ENCODE results near the gene PTPRJ. TPM values are rescaled to one million over a fixed set of nuclear protein-coding genes. Genes with fewer than 3 reads are reported as not detected.
A peak's percentile ranks its signal among the peaks of the same experiment; 100 is the strongest.

Gene PTPRJ
- total and polyA plus RNA-seq, 4 donors: 2.0 to 20.1 (median 8.5) TPM

DNA sequence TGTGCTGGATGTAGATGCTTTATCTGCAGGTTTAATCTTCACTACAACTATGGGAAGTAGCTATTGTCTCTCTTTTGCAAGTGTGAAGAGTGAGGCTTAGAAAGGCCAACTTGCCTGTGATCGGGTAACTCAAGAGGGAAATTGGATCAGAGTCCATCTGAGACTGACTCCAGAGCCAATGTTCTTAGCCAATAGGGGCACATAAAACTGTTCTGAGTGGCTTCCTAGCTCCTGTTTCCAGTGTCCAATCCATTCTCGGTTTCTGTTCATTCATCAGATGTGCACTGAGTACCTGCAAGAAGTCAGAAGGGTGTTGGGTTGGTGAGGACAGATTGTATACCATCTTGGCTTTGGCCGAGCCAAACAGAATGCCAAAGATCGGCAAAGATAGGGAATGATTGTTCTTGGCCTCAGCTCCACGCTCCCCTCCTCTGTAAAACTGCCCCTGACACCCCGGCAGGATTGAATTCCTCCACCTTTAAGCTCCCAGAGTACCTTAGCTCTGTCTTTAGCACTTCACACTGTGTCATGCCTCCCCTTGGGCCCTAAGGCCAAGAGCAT is 100.0 kb downstream of the PTPRJ start:
- H3K27ac ChIP-seq (ENCODE audit: low read depth in 1 of 2, low read length in 2 of 2): peak overlapping the region in 1 of 2 donors; percentile 23
- H3K4me1 ChIP-seq (ENCODE audit: control insufficient read depth in 1 of 2, insufficient read depth in 2 of 2, low read length in 2 of 2): peaks cover 0 to 3% of the 10 kb centered on the region in 2 donors
- H3K36me3 ChIP-seq (ENCODE audit: control insufficient read depth in 1 of 2, insufficient read depth in 2 of 2, low read length in 1 of 2): no peaks in the 10 kb centered on the region
- DNase-seq: no peak
- ATAC-seq (ENCODE audit: low FRiP score): no peak
- intact Hi-C loops (cut with DNase I): loop anchor here in 1 of 2 donors (1.0 kb wide), 1 partner anchor 16 kb away; no protein-coding TSS in a partner anchor
- no peaks in the 10 kb centered on the region for H3K27me3 ChIP-seq (ENCODE audit: control insufficient read depth in 1 of 2, insufficient read depth in 2 of 2, low read length in 1 of 2)
- H3K9me3 ChIP-seq (ENCODE audit: control insufficient read depth, low read length): no peaks in the 10 kb centered on the region
- 46 to 47% methylated on average over 6 of the region's 6 CpGs for WGBS, 2 donors
- no peak overlapping the region for H3K4me3 ChIP-seq (ENCODE audit: low read length in 2 of 2)

DNA sequence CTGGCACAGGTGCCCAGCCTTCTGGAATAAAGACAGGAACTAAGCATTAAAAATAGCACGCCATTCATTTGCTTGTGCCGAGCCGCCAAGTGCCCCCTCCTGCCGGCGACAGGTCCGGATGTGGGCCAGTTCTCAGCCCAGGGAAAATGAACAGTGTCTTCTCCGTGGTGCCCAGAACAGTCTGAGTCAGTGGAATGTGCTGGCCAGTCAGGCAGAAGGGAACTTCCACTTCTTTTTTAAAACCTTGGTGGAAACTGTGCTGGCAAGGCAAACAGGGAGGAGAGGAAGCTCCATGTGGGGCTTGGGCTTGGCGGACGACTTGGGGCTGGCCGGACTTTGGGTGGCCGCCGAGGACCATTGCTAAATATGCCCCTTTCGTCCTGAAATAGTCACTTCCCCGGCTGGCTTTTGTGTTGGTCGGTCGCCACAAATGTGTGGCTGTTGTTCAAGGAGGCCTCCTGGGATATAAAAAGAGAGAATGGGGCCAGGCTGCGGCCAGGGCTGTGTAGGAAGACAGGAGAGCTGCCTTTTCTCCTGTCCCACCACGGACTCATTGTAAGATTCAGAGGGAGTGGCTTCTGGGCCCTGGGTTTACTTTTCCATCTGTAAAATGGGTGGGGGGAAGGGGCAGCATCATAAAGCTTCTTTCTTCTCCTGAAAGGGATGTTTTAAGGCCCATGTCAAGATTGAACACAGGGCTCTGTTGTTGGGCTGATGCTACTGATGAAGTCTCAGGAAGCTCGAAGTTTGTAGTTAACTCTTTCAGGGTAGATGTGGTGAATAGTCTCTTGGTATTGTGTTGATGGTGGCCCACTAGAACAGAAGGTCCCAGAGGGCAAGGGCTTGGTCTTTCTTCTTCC is 101.0 kb downstream of the PTPRJ start:
- no peaks in the 10 kb centered on the region for H3K36me3 ChIP-seq (ENCODE audit: control insufficient read depth in 1 of 2, insufficient read depth in 2 of 2, low read length in 1 of 2)
- H3K4me1 ChIP-seq (ENCODE audit: control insufficient read depth in 1 of 2, insufficient read depth in 2 of 2, low read length in 2 of 2): peaks cover 0 to 3% of the 10 kb centered on the region in 2 donors
- peak overlapping the region in 1 of 2 donors; percentile 66 for H3K27ac ChIP-seq (ENCODE audit: low read depth in 1 of 2, low read length in 2 of 2)
- no peak overlapping the region for H3K4me3 ChIP-seq (ENCODE audit: low read length in 2 of 2)
- no peaks in the 10 kb centered on the region for H3K9me3 ChIP-seq (ENCODE audit: control insufficient read depth, low read length)
- WGBS, 2 donors: 1 to 2% methylated on average over 19 of the region's 19 CpGs
- intact Hi-C loops (cut with DNase I): no loop called here
- ATAC-seq (ENCODE audit: low FRiP score) (peak; percentile 93), DNase-seq (peak; percentile 92 to 93)
- H3K27me3 ChIP-seq (ENCODE audit: control insufficient read depth in 1 of 2, insufficient read depth in 2 of 2, low read length in 1 of 2): no peaks in the 10 kb centered on the region

DNA sequence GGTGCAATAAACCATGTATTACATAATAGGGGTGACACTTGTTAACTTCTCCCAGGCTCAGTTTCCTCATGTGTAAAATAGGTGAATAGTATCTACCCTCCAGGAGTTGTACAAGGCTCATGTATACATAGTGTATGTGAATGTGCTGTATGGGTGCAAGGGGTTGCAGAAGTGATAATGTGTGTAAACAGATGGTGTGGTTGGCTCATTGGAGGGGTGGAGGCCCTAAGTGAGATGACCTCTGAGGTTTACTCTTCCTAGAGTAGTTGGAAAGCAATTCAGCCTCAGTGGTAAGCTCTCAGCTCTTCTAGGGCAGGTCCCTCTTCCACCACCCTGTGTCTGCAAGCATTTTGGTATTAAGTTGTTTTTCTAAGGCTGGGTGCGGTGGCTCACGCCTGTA is 102.4 kb downstream of the PTPRJ start:
- Histone ChIP-seq H3K27ac (ENCODE audit: low read depth in 1 of 2, low read length in 2 of 2) (no peak overlapping the region), H3K36me3 (ENCODE audit: control insufficient read depth in 1 of 2, insufficient read depth in 2 of 2, low read length in 1 of 2) (no peaks in the 10 kb centered on the region), H3K9me3 (ENCODE audit: control insufficient read depth, low read length) (no peaks in the 10 kb centered on the region), H3K27me3 (ENCODE audit: control insufficient read depth in 1 of 2, insufficient read depth in 2 of 2, low read length in 1 of 2) (no peaks in the 10 kb centered on the region), H3K4me3 (ENCODE audit: low read length in 2 of 2) (no peak overlapping the region), H3K4me1 (ENCODE audit: control insufficient read depth in 1 of 2, insufficient read depth in 2 of 2, low read length in 2 of 2) (peaks cover 0 to 3% of the 10 kb centered on the region in 2 donors)
- WGBS, 2 donors: 97 to 100% methylated on average over 2 of the region's 2 CpGs
- intact Hi-C loops (cut with DNase I): no loop called here
- DNase-seq (no peak), ATAC-seq (ENCODE audit: low FRiP score) (no peak)

DNA sequence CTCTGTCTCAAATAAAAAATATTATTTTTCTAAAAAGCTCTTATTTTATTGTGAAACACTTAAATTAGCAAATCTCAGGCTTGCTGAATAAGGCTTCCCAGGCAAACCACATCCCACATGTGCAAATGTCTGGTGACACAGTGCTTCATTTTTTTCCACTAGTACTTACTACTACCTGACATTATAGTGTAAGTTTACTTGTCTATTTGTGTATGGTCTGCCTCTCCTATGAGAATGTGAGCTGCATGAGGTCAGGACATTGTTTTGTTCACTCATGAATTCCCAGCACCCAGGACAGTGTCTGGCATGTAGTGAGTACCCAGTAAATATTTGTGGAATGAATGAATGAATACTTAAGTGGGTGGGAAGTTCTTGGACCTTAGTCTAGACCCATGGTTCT is 103.1 kb downstream of the PTPRJ start:
- ATAC-seq (ENCODE audit: low FRiP score) (no peak), DNase-seq (no peak)
- intact Hi-C loops (cut with DNase I): no loop called here
- Histone ChIP-seq H3K36me3 (ENCODE audit: control insufficient read depth in 1 of 2, insufficient read depth in 2 of 2, low read length in 1 of 2) (no peaks in the 10 kb centered on the region), H3K9me3 (ENCODE audit: control insufficient read depth, low read length) (no peaks in the 10 kb centered on the region), H3K27ac (ENCODE audit: low read depth in 1 of 2, low read length in 2 of 2) (no peak overlapping the region), H3K27me3 (ENCODE audit: control insufficient read depth in 1 of 2, insufficient read depth in 2 of 2, low read length in 1 of 2) (no peaks in the 10 kb centered on the region), H3K4me1 (ENCODE audit: control insufficient read depth in 1 of 2, insufficient read depth in 2 of 2, low read length in 2 of 2) (peaks cover under 1 to 3% of the 10 kb centered on the region in 2 donors), H3K4me3 (ENCODE audit: low read length in 2 of 2) (no peak overlapping the region)

DNA sequence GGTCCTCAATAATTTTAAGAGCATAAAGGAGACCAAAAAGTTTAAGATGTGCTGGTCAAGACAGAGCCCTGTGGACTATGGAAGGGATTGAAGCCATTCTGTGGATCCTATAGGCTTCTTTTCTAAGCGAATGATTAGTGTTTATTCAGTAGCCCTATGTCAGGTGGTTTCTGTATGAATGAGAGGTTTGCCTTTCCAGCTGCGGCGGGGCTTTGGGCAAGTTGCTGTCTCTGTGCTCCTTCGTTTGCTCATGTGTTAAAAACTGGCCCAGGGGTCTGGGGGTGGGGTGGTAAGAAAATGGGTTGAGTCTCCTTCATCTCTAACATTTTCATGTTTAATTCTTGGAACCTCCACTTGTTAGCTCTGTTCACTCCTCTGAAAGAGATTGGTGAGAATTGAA is 105.3 kb downstream of the PTPRJ start:
- 94 to 98% methylated on average over 4 of the region's 4 CpGs for WGBS, 2 donors
- no peaks in the 10 kb centered on the region for H3K9me3 ChIP-seq (ENCODE audit: control insufficient read depth, low read length)
- DNase-seq: peak in 1 of 2 donors; percentile 24

DNA sequence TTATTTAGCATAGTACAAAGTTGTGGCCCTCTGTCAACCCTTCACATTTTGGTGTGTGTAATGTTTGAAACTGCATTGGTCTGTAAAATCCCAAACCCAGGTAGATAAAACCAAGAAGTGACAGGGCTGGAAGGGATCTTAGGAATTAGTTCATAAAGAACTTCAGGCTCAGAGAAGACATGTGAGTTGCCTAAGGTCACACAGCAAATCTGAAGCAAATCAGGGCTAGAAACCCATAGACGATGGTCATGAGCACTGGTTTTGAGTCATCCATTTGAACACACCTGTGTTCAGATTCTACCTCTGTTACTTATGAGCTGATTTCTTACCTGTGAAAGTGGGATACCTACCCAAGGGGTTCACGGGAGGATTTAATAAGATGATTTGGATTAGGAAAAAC is 107.1 kb downstream of the PTPRJ start:
- Histone ChIP-seq H3K4me3 (ENCODE audit: low read length in 2 of 2) (no peak overlapping the region), H3K4me1 (ENCODE audit: control insufficient read depth in 1 of 2, insufficient read depth in 2 of 2, low read length in 2 of 2) (peaks cover 0 to 4% of the 10 kb centered on the region in 2 donors), H3K9me3 (ENCODE audit: control insufficient read depth, low read length) (no peaks in the 10 kb centered on the region), H3K36me3 (ENCODE audit: control insufficient read depth in 1 of 2, insufficient read depth in 2 of 2, low read length in 1 of 2) (no peaks in the 10 kb centered on the region), H3K27ac (ENCODE audit: low read depth in 1 of 2, low read length in 2 of 2) (no peak overlapping the region), H3K27me3 (ENCODE audit: control insufficient read depth in 1 of 2, insufficient read depth in 2 of 2, low read length in 1 of 2) (no peaks in the 10 kb centered on the region)
- ATAC-seq (ENCODE audit: low FRiP score) (no peak), DNase-seq (no peak)
- intact Hi-C loops (cut with DNase I): no loop called here
- 94 to 98% methylated on average over 2 of the region's 2 CpGs for WGBS, 2 donors

More for the DNA sequence above, 105.3 kb downstream of the PTPRJ start:
- Histone ChIP-seq H3K27ac (ENCODE audit: low read depth in 1 of 2, low read length in 2 of 2) (no peak overlapping the region), H3K36me3 (ENCODE audit: control insufficient read depth in 1 of 2, insufficient read depth in 2 of 2, low read length in 1 of 2) (no peaks in the 10 kb centered on the region), H3K27me3 (ENCODE audit: control insufficient read depth in 1 of 2, insufficient read depth in 2 of 2, low read length in 1 of 2) (no peaks in the 10 kb centered on the region), H3K4me1 (ENCODE audit: control insufficient read depth in 1 of 2, insufficient read depth in 2 of 2, low read length in 2 of 2) (peaks cover under 1 to 4% of the 10 kb centered on the region in 2 donors), H3K4me3 (ENCODE audit: low read length in 2 of 2) (no peak overlapping the region)
- intact Hi-C loops (cut with DNase I): no loop called here
- no peak for ATAC-seq (ENCODE audit: low FRiP score)

DNA sequence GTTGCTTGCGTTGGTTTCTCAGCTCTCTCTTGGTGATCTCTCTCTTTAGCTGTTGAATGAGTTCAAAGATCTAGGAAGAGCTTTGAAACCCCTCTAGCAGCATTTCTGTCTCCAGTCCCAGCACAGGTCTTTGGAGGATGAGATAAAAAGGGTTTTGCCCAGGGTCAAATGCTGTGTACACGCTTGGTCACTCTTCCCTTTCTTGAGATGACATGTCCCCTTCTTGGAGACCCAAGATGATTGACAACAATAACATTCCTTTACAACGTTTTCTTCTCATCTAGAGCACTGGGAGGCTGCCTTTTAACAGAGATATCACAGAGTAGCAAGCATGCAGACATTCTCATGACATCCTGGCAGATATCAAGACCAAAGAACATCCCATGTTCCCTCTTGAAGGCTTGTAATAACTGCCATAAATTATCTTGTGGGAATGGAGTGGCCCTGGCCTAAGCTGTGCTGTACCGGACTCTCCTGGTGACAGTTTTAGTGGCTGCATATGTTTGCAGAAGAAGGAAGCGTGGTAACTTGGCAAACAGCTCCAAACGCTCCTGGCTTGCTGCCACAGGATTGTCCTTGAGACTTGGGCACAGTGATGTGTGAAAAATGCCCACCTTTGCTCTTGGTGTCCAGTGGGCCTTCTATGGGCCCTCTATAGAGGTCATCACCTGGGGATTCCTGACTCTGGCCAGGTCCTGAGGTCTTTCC is 107.8 kb downstream of the PTPRJ start:
- Histone ChIP-seq H3K4me3 (ENCODE audit: low read length in 2 of 2) (no peak overlapping the region), H3K36me3 (ENCODE audit: control insufficient read depth in 1 of 2, insufficient read depth in 2 of 2, low read length in 1 of 2) (no peaks in the 10 kb centered on the region), H3K4me1 (ENCODE audit: control insufficient read depth in 1 of 2, insufficient read depth in 2 of 2, low read length in 2 of 2) (peaks cover 0 to 4% of the 10 kb centered on the region in 2 donors), H3K27me3 (ENCODE audit: control insufficient read depth in 1 of 2, insufficient read depth in 2 of 2, low read length in 1 of 2) (no peaks in the 10 kb centered on the region), H3K9me3 (ENCODE audit: control insufficient read depth, low read length) (no peaks in the 10 kb centered on the region), H3K27ac (ENCODE audit: low read depth in 1 of 2, low read length in 2 of 2) (no peak overlapping the region)
- DNase-seq: no peak
- no peak for ATAC-seq (ENCODE audit: low FRiP score)
- WGBS, 2 donors: 37% methylated on average over 6 of the region's 6 CpGs
- intact Hi-C loops (cut with DNase I): no loop called here

DNA sequence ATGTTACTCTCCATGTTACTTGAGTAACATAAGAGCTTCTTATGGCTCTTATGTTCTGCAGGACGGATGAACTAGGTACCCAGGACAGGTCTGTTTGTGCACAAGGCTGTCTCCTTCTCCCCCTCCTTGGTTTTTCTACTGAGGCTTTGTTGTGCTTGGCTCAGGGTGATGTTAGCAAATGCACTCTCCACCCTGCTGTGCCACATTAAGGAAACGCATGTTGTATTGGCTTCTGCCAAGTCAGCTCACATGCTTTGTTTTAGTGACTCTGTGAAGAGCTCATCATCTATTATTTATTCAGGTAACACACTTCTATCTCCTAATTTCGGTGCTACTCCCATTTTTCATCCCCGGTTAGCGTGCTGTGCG is 108.3 kb downstream of the PTPRJ start:
- Histone ChIP-seq H3K9me3 (ENCODE audit: control insufficient read depth, low read length) (no peaks in the 10 kb centered on the region), H3K36me3 (ENCODE audit: control insufficient read depth in 1 of 2, insufficient read depth in 2 of 2, low read length in 1 of 2) (no peaks in the 10 kb centered on the region), H3K27ac (ENCODE audit: low read depth in 1 of 2, low read length in 2 of 2) (no peak overlapping the region), H3K4me1 (ENCODE audit: control insufficient read depth in 1 of 2, insufficient read depth in 2 of 2, low read length in 2 of 2) (peaks cover 0 to 4% of the 10 kb centered on the region in 2 donors), H3K27me3 (ENCODE audit: control insufficient read depth in 1 of 2, insufficient read depth in 2 of 2, low read length in 1 of 2) (no peaks in the 10 kb centered on the region), H3K4me3 (ENCODE audit: low read length in 2 of 2) (no peak overlapping the region)
- 41 to 46% methylated on average over 6 of the region's 6 CpGs for WGBS, 2 donors
- ATAC-seq (ENCODE audit: low FRiP score): no peak
- intact Hi-C loops (cut with DNase I): no loop called here
- DNase-seq: no peak
